GM12878 (cell line): Measurements from ENCODE around the gene CHPF2.
A peak's percentile ranks its signal among the peaks of the same experiment; 100 is the strongest.

Source experiments
- ASH2L ChIP-seq: fragments of 300-600, 200-600 bp; sonication (generic); IDR thresholded peaks from 2 replicates; pipeline ENCODE4 v1.6.1; 2017; ENCODE audit warnings: low read depth, mild to moderate bottlenecking, borderline replicate concordance
- FOXM1 ChIP-seq: IDR thresholded peaks from 2 replicates; pipeline ENCODE4 v1.6.1; 2012; ENCODE audit warnings: low read depth, mild to moderate bottlenecking, inconsistent platforms, low read length, moderate library complexity
- GABPA ChIP-seq: IDR thresholded peaks from 2 replicates; pipeline ENCODE4 v1.6.1; 2014; ENCODE audit warnings: antibody characterized with exemption, low read depth, mild to moderate bottlenecking, inconsistent platforms
- JUNB ChIP-seq: IDR thresholded peaks from 2 replicates; pipeline ENCODE4 v1.6.1; 2016; ENCODE audit warnings: antibody characterized with exemption, mild to moderate bottlenecking
- JUND ChIP-seq: IDR thresholded peaks from 2 replicates; pipeline ENCODE4 v1.6.1; 2012; ENCODE audit warnings: low read depth, mild to moderate bottlenecking, low read length, improper control_type of control experiment, moderate library complexity
- PAX8 ChIP-seq: fragments of 450-650 bp; IDR thresholded peaks from 2 replicates; pipeline ENCODE4 v1.6.1; 2017; ENCODE audit warnings: mild to moderate bottlenecking, moderate library complexity
- POLR2A ChIP-seq: IDR thresholded peaks from 2 replicates; pipeline ENCODE4 v1.6.1; 2011; ENCODE audit warnings: low read depth, mild to moderate bottlenecking, low read length
- YY1 ChIP-seq: IDR thresholded peaks from 2 replicates; pipeline ENCODE4 v1.6.1; 2011; ENCODE audit warnings: low read depth, mild to moderate bottlenecking, low read length
- TF ChIP-seq, protein P1 (sequence below): IDR thresholded peaks from 2 replicates; pipeline ENCODE4 v1.6.1; 2011; ENCODE audit warnings: low read depth, low read length, improper control_type of control experiment, borderline replicate concordance
- TF ChIP-seq, protein P2 (sequence below): fragments of 450-650 bp; conservative IDR thresholded peaks from 2 replicates; pipeline ENCODE4 v1.6.1; 2017; ENCODE audit warnings: mild to moderate bottlenecking, moderate library complexity
- TF ChIP-seq, protein P3 (sequence below): IDR thresholded peaks from 2 replicates; pipeline ENCODE4 v1.6.1; 2012; ENCODE audit warnings: mild to moderate bottlenecking, low read depth, low read length
- TF ChIP-seq, protein P4 (sequence below), 3 experiments: IDR thresholded peaks in 2 of 3; conservative IDR thresholded peaks in 1 of 3; 2 replicates each; pipeline ENCODE4 v1.5.1; 2011; ENCODE audit warnings: low read depth in 3 of 3, low read length in 3 of 3, mild to moderate bottlenecking in 3 of 3, control low read depth in 2 of 3, moderate library complexity in 2 of 3, inconsistent platforms in 1 of 3, mixed read lengths in 1 of 3; ENCODE audit not compliant: control insufficient read depth in 2 of 3, insufficient read depth in 1 of 3; ENCODE audit errors: extremely low read depth in 1 of 3
- TF ChIP-seq, protein P5 (sequence below): IDR thresholded peaks from 2 replicates; pipeline ENCODE4 v1.6.1; 2011; ENCODE audit warnings: mild to moderate bottlenecking, low read depth, low read length, moderate library complexity; ENCODE audit not compliant: insufficient replicate concordance

- TF ChIP-seq, protein P1, sequence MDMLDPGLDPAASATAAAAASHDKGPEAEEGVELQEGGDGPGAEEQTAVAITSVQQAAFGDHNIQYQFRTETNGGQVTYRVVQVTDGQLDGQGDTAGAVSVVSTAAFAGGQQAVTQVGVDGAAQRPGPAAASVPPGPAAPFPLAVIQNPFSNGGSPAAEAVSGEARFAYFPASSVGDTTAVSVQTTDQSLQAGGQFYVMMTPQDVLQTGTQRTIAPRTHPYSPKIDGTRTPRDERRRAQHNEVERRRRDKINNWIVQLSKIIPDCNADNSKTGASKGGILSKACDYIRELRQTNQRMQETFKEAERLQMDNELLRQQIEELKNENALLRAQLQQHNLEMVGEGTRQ = no peak
- TF ChIP-seq FOXM1 = no peak
- TF ChIP-seq, protein P2, sequence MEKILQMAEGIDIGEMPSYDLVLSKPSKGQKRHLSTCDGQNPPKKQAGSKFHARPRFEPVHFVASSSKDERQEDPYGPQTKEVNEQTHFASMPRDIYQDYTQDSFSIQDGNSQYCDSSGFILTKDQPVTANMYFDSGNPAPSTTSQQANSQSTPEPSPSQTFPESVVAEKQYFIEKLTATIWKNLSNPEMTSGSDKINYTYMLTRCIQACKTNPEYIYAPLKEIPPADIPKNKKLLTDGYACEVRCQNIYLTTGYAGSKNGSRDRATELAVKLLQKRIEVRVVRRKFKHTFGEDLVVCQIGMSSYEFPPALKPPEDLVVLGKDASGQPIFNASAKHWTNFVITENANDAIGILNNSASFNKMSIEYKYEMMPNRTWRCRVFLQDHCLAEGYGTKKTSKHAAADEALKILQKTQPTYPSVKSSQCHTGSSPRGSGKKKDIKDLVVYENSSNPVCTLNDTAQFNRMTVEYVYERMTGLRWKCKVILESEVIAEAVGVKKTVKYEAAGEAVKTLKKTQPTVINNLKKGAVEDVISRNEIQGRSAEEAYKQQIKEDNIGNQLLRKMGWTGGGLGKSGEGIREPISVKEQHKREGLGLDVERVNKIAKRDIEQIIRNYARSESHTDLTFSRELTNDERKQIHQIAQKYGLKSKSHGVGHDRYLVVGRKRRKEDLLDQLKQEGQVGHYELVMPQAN = no peak
- TF ChIP-seq, protein P3, sequence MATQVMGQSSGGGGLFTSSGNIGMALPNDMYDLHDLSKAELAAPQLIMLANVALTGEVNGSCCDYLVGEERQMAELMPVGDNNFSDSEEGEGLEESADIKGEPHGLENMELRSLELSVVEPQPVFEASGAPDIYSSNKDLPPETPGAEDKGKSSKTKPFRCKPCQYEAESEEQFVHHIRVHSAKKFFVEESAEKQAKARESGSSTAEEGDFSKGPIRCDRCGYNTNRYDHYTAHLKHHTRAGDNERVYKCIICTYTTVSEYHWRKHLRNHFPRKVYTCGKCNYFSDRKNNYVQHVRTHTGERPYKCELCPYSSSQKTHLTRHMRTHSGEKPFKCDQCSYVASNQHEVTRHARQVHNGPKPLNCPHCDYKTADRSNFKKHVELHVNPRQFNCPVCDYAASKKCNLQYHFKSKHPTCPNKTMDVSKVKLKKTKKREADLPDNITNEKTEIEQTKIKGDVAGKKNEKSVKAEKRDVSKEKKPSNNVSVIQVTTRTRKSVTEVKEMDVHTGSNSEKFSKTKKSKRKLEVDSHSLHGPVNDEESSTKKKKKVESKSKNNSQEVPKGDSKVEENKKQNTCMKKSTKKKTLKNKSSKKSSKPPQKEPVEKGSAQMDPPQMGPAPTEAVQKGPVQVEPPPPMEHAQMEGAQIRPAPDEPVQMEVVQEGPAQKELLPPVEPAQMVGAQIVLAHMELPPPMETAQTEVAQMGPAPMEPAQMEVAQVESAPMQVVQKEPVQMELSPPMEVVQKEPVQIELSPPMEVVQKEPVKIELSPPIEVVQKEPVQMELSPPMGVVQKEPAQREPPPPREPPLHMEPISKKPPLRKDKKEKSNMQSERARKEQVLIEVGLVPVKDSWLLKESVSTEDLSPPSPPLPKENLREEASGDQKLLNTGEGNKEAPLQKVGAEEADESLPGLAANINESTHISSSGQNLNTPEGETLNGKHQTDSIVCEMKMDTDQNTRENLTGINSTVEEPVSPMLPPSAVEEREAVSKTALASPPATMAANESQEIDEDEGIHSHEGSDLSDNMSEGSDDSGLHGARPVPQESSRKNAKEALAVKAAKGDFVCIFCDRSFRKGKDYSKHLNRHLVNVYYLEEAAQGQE = no peak
- TF ChIP-seq JUNB = no peak
- TF ChIP-seq JUND = no peak
- no peak for TF ChIP-seq PAX8
- TF ChIP-seq ASH2L = no peak
- TF ChIP-seq POLR2A = 0 out of 2 replicates have a peak, but pooled peaks have one; percentile 19
- TF ChIP-seq, protein P4, sequence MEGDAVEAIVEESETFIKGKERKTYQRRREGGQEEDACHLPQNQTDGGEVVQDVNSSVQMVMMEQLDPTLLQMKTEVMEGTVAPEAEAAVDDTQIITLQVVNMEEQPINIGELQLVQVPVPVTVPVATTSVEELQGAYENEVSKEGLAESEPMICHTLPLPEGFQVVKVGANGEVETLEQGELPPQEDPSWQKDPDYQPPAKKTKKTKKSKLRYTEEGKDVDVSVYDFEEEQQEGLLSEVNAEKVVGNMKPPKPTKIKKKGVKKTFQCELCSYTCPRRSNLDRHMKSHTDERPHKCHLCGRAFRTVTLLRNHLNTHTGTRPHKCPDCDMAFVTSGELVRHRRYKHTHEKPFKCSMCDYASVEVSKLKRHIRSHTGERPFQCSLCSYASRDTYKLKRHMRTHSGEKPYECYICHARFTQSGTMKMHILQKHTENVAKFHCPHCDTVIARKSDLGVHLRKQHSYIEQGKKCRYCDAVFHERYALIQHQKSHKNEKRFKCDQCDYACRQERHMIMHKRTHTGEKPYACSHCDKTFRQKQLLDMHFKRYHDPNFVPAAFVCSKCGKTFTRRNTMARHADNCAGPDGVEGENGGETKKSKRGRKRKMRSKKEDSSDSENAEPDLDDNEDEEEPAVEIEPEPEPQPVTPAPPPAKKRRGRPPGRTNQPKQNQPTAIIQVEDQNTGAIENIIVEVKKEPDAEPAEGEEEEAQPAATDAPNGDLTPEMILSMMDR (IDR thresholded peaks at IDR 0.05 in 2 of 3, conservative IDR thresholded peaks at IDR 0.05 in 1 of 3; ENCODE audit: control insufficient read depth in 2 of 3, extremely low read depth in 1 of 3, insufficient read depth in 1 of 3, low read depth in 3 of 3, low read length in 3 of 3) = no peak
- TF ChIP-seq YY1 = no peak
- TF ChIP-seq, protein P5, sequence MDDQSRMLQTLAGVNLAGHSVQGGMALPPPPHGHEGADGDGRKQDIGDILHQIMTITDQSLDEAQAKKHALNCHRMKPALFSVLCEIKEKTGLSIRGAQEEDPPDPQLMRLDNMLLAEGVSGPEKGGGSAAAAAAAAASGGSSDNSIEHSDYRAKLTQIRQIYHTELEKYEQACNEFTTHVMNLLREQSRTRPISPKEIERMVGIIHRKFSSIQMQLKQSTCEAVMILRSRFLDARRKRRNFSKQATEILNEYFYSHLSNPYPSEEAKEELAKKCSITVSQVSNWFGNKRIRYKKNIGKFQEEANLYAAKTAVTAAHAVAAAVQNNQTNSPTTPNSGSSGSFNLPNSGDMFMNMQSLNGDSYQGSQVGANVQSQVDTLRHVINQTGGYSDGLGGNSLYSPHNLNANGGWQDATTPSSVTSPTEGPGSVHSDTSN = no peak
- TF ChIP-seq GABPA = no peak
Observed at GRCh38 chr7:151243045-151243349, 10.7 kb downstream of the CHPF2 start.
